Measurements from ENCODE around the gene SH3BGRL3.
"Not testable (repeated sequence)": the region's sequence is repeated elsewhere in the genome, so short reads cannot be mapped to it uniquely, and the experiment has no call there.

The SH3BGRL3 gene

GRCh38 chr1:26329380-26329779, 49.5 kb downstream of the SH3BGRL3 start:
- H3K9me3 ChIP-seq (ENCODE audit: control extremely low read depth in 1 of 5, control insufficient read depth in 4 of 5, insufficient read depth in 2 of 5, low read depth in 1 of 5, low read length in 4 of 5); H3K36me3 ChIP-seq (ENCODE audit: control insufficient read depth in 4 of 4, insufficient read depth in 4 of 4, low read length in 3 of 4); POLR2A ChIA-PET; DNase-seq; H3K27ac ChIP-seq (ENCODE audit: insufficient read depth in 1 of 2, low read depth in 1 of 2, low read length in 2 of 2, poor library complexity in 1 of 2, severe bottlenecking in 2 of 2); H3K27me3 ChIP-seq (replicated peaks in 2 of 5; ENCODE audit: control insufficient read depth in 4 of 5, insufficient read depth in 5 of 5, low read length in 4 of 5); H3K4me3 ChIP-seq (ENCODE audit: control insufficient read depth in 1 of 7, extremely low read depth in 1 of 7, insufficient read depth in 4 of 7, low read depth in 2 of 7, low read length in 6 of 7); H3K4me1 ChIP-seq (ENCODE audit: control extremely low read depth in 1 of 4, control insufficient read depth in 4 of 4, insufficient read depth in 4 of 4, low read length in 3 of 4): not testable (repeated sequence)
- 88% methylated on average over 1 of the region's 4 CpGs for WGBS (ENCODE audit: insufficient coverage)
- CTCF ChIA-PET, result interaction anchor here (1.0 to 1.8 kb wide), 3 partner anchors 17 to 53 kb away, joined by 3 to 6 read pairs (median 5); no protein-coding TSS in a partner anchor

GRCh38 chr1:26330276-26330675, 50.4 kb downstream of the SH3BGRL3 start:
- 100% methylated on average over 3 of the region's 5 CpGs for WGBS (ENCODE audit: insufficient coverage)
- no peak overlapping the region for H3K4me3 ChIP-seq (ENCODE audit: control insufficient read depth in 1 of 7, extremely low read depth in 1 of 7, insufficient read depth in 4 of 7, low read depth in 2 of 7, low read length in 6 of 7)
- POLR2A ChIA-PET, result no interaction called here

More at GRCh38 chr1:26330276-26330675, 50.4 kb downstream of the SH3BGRL3 start:
- Histone ChIP-seq H3K27me3 (replicated peaks in 2 of 5; ENCODE audit: control insufficient read depth in 4 of 5, insufficient read depth in 5 of 5, low read length in 4 of 5) (no peaks in the 10 kb centered on the region), H3K36me3 (ENCODE audit: control insufficient read depth in 4 of 4, insufficient read depth in 4 of 4, low read length in 3 of 4) (no peaks in the 10 kb centered on the region), H3K4me1 (ENCODE audit: control extremely low read depth in 1 of 4, control insufficient read depth in 4 of 4, insufficient read depth in 4 of 4, low read length in 3 of 4) (peaks cover 0 to 3% (median under 1%) of the 10 kb centered on the region in 4 experiments), H3K9me3 (ENCODE audit: control extremely low read depth in 1 of 5, control insufficient read depth in 4 of 5, insufficient read depth in 2 of 5, low read depth in 1 of 5, low read length in 4 of 5) (no peaks in the 10 kb centered on the region), H3K27ac (ENCODE audit: insufficient read depth in 1 of 2, low read depth in 1 of 2, low read length in 2 of 2, poor library complexity in 1 of 2, severe bottlenecking in 2 of 2) (no peak overlapping the region)
- DNase-seq, result no peak
- CTCF ChIA-PET, result interaction anchor here (1.6 to 1.8 kb wide), 2 partner anchors 16 to 54 kb away, joined by 5 to 6 read pairs; no protein-coding TSS in a partner anchor
